Mesenchymal stem cell (in vitro differentiated cells and primary cell): ENCODE data around the gene MEX3D.
"Not testable (repeated sequence)": the region's sequence is repeated elsewhere in the genome, so short reads cannot be mapped to it uniquely, and the experiment has no call there.

Experiments
- DNase-seq: peaks from one replicate; pipeline ENCODE4 v3.0.0-alpha.2; 2013
- H2AFZ ChIP-seq: one replicate; pipeline ENCODE4 v1.6.1; 2013; ENCODE audit warnings: low read depth, mild to moderate bottlenecking, control low read depth, inconsistent platforms, low read length, moderate library complexity
- H2AK5ac ChIP-seq: 2 replicates; pipeline ENCODE4 v1.6.1; 2013; ENCODE audit warnings: low read length, moderate library complexity, mild to moderate bottlenecking, inconsistent platforms; ENCODE audit not compliant: severe bottlenecking
- H2BK120ac ChIP-seq: one replicate; pipeline ENCODE4 v1.6.1; 2013; ENCODE audit warnings: low read depth, mild to moderate bottlenecking, inconsistent platforms, low read length, moderate library complexity
- H2BK12ac ChIP-seq, 2 experiments: one replicate each; pipeline ENCODE4 v1.6.1; 2013; ENCODE audit warnings: inconsistent platforms in 2 of 2, low read length in 2 of 2, mild to moderate bottlenecking in 2 of 2, moderate library complexity in 2 of 2, control low read depth in 1 of 2
- H2BK15ac ChIP-seq: one replicate; pipeline ENCODE4 v1.6.1; 2013; ENCODE audit warnings: mild to moderate bottlenecking, low read depth, inconsistent platforms; ENCODE audit not compliant: poor library complexity, severe bottlenecking
- H2BK5ac ChIP-seq: 2 replicates; pipeline ENCODE4 v1.6.1; 2013; ENCODE audit warnings: low read depth, mild to moderate bottlenecking, low read length, control low read depth, inconsistent platforms; ENCODE audit not compliant: poor library complexity, severe bottlenecking
- H3K14ac ChIP-seq, 2 experiments: one replicate each; pipeline ENCODE4 v1.6.1; 2013; ENCODE audit warnings: inconsistent platforms in 2 of 2, low read length in 2 of 2, control low read depth in 1 of 2, mild to moderate bottlenecking in 1 of 2, moderate library complexity in 1 of 2
- H3K18ac ChIP-seq, 2 experiments: one replicate each; pipeline ENCODE4 v1.6.1; 2013; ENCODE audit warnings: inconsistent platforms in 2 of 2, low read length in 2 of 2, control low read depth in 1 of 2, low read depth in 1 of 2, mild to moderate bottlenecking in 1 of 2
- H3K23ac ChIP-seq, 2 experiments: one replicate each; pipeline ENCODE4 v1.6.1; 2013; ENCODE audit warnings: inconsistent platforms in 2 of 2, low read length in 2 of 2, mild to moderate bottlenecking in 2 of 2, moderate library complexity in 2 of 2, control low read depth in 1 of 2
- H3K27ac ChIP-seq: 2 replicates; pipeline ENCODE4 v1.5.1; 2013; ENCODE audit warnings: mild to moderate bottlenecking, moderate library complexity, low read length, control low read depth, inconsistent platforms; ENCODE audit not compliant: poor library complexity, severe bottlenecking
- H3K27me3 ChIP-seq, 2 experiments: 2 replicates each; pipeline versions ENCODE4 v1.6.1 to v1.7.0; 2013; ENCODE audit warnings: low read length in 2 of 2, mild to moderate bottlenecking in 2 of 2, moderate library complexity in 2 of 2, control low read depth in 1 of 2, inconsistent platforms in 1 of 2; ENCODE audit not compliant: control insufficient read depth in 1 of 2, insufficient read depth in 1 of 2
- H3K36me3 ChIP-seq, 2 experiments: 2 replicates each; pipeline versions ENCODE4 v1.6.1 to v1.7.0; 2013; ENCODE audit warnings: low read length in 2 of 2, control low read depth in 1 of 2, inconsistent platforms in 1 of 2, low read depth in 1 of 2, mild to moderate bottlenecking in 1 of 2; ENCODE audit not compliant: insufficient read depth in 2 of 2, control insufficient read depth in 1 of 2
- H3K4ac ChIP-seq, 2 experiments: one replicate each; pipeline ENCODE4 v1.6.1; 2013; ENCODE audit warnings: inconsistent platforms in 2 of 2, low read length in 2 of 2, mild to moderate bottlenecking in 2 of 2, moderate library complexity in 2 of 2, control low read depth in 1 of 2, low read depth in 1 of 2
- H3K4me1 ChIP-seq: 2 replicates; pipeline ENCODE4 v1.6.1; 2013; ENCODE audit warnings: low read depth, low read length, control low read depth; ENCODE audit not compliant: control insufficient read depth, insufficient read depth
- H3K4me2 ChIP-seq: 2 replicates; pipeline ENCODE4 v1.6.1; 2013; ENCODE audit warnings: low read length, mild to moderate bottlenecking, inconsistent platforms; ENCODE audit not compliant: poor library complexity, severe bottlenecking
- H3K4me3 ChIP-seq, 2 experiments: 2 replicates each; pipeline versions ENCODE4 v1.5.1 to v1.7.0; 2013; ENCODE audit warnings: low read length in 2 of 2, mild to moderate bottlenecking in 2 of 2, control low read depth in 1 of 2, low read depth in 1 of 2; ENCODE audit not compliant: insufficient read depth in 1 of 2
- H3K79me1 ChIP-seq: replicated peaks from 2 replicates; pipeline ENCODE4 v1.6.1; 2013; ENCODE audit warnings: mild to moderate bottlenecking, control low read depth, low read length, inconsistent platforms; ENCODE audit not compliant: poor library complexity, severe bottlenecking
- H3K9ac ChIP-seq: 2 replicates; pipeline ENCODE4 v1.7.0; 2013; ENCODE audit warnings: mild to moderate bottlenecking, low read length, moderate library complexity
- H3K9me3 ChIP-seq: 2 replicates; pipeline ENCODE4 v1.7.0; 2013; ENCODE audit warnings: mild to moderate bottlenecking, low read length; ENCODE audit not compliant: control insufficient read depth
- H4K8ac ChIP-seq: one replicate; pipeline ENCODE4 v1.6.1; 2013; ENCODE audit warnings: inconsistent platforms, mild to moderate bottlenecking, low read length, moderate library complexity
- H4K91ac ChIP-seq: one replicate; pipeline ENCODE4 v1.6.1; 2013; ENCODE audit warnings: mild to moderate bottlenecking, low read length, inconsistent platforms
- WGBS: methylation state at CpG from one replicate; pipeline ENCODE4 v1.1.7; 2013; ENCODE audit warnings: mixed read lengths; 5-methylcytosine and 5-hydroxymethylcytosine counted together

The MEX3D gene

GRCh38 chr19:1539749-1540148 is 28.4 kb downstream of the MEX3D start:
- H3K27me3 ChIP-seq = peaks cover 9 to 43% of the 10 kb centered on the region in 2 experiments
- H3K79me1 ChIP-seq, H3K23ac ChIP-seq, DNase-seq, H3K14ac ChIP-seq, H3K9ac ChIP-seq, H3K18ac ChIP-seq, H2AK5ac ChIP-seq, H4K8ac ChIP-seq, H2BK12ac ChIP-seq, H3K4me2 ChIP-seq, H3K36me3 ChIP-seq, H3K9me3 ChIP-seq, H3K4me3 ChIP-seq, H2BK120ac ChIP-seq, H2AFZ ChIP-seq, H3K27ac ChIP-seq, H4K91ac ChIP-seq, H3K4me1 ChIP-seq, H3K4ac ChIP-seq, H2BK15ac ChIP-seq, H2BK5ac ChIP-seq: not testable (repeated sequence)
- WGBS = 91% methylated on average over 9 of the region's 11 CpGs

GRCh38 chr19:1538978-1539377 is 29.1 kb downstream of the MEX3D start:
- Histone ChIP-seq H4K91ac (no peak overlapping the region), H3K27ac (no peak overlapping the region), H3K14ac (no peak overlapping the region), H3K4ac (no peak overlapping the region), H3K36me3 (peaks cover 0 to 5% of the 10 kb centered on the region in 2 experiments), H3K79me1 (no peaks in the 10 kb centered on the region), H3K23ac (no peak overlapping the region), H2BK12ac (no peak overlapping the region), H3K4me3 (peak overlapping the region in 1 of 2 experiments; percentile 37), H2BK15ac (no peak overlapping the region), H3K4me1 (peaks cover 3% of the 10 kb centered on the region), H2BK5ac (no peak overlapping the region), H2AK5ac (no peak overlapping the region), H3K18ac (no peak overlapping the region), H3K27me3 (peaks cover 9 to 38% of the 10 kb centered on the region in 2 experiments), H2AFZ (no peak overlapping the region), H2BK120ac (no peak overlapping the region), H3K9me3 (peaks cover 5% of the 10 kb centered on the region), H4K8ac (no peak overlapping the region), H3K9ac (peak overlapping the region; percentile 41), H3K4me2 (no peak overlapping the region)
- WGBS = 77% methylated on average over 15 of the region's 15 CpGs
- no peak for DNase-seq

GRCh38 chr19:1535699-1536098 is 32.4 kb downstream of the MEX3D start:
- not testable (repeated sequence) for H2BK12ac ChIP-seq, H2BK15ac ChIP-seq, H4K8ac ChIP-seq, H2AK5ac ChIP-seq, H3K4me2 ChIP-seq, H2BK120ac ChIP-seq, H2AFZ ChIP-seq, H3K9ac ChIP-seq, H3K9me3 ChIP-seq, H3K18ac ChIP-seq, H3K14ac ChIP-seq, H3K36me3 ChIP-seq, H3K4me1 ChIP-seq, H4K91ac ChIP-seq, H3K4me3 ChIP-seq, H3K27ac ChIP-seq, H3K23ac ChIP-seq, H3K4ac ChIP-seq, H3K79me1 ChIP-seq, H2BK5ac ChIP-seq, DNase-seq
- 92% methylated on average over 7 of the region's 7 CpGs for WGBS
- peaks cover 4 to 29% of the 10 kb centered on the region in 2 experiments for H3K27me3 ChIP-seq

- H3K27ac ChIP-seq = no peak overlapping the region
- no peak overlapping the region for H2AK5ac ChIP-seq
- no peak overlapping the region for H3K4me3 ChIP-seq
- peaks cover 5% of the 10 kb centered on the region for H3K9me3 ChIP-seq
- H3K36me3 ChIP-seq = peaks cover 0 to 5% of the 10 kb centered on the region in 2 experiments
- no peak overlapping the region for H3K23ac ChIP-seq
- H3K14ac ChIP-seq = no peak overlapping the region
- H2BK15ac ChIP-seq = no peak overlapping the region
- no peaks in the 10 kb centered on the region for H3K79me1 ChIP-seq
- no peak overlapping the region for H3K9ac ChIP-seq
- no peak overlapping the region for H2BK12ac ChIP-seq
- H2BK5ac ChIP-seq = no peak overlapping the region
- no peak overlapping the region for H3K4me2 ChIP-seq
- no peak overlapping the region for H2AFZ ChIP-seq
- no peak overlapping the region for H3K18ac ChIP-seq
- H3K4me1 ChIP-seq = peaks cover 3% of the 10 kb centered on the region
- H2BK120ac ChIP-seq = no peak overlapping the region
- no peak overlapping the region for H3K4ac ChIP-seq
- H3K27me3 ChIP-seq = peaks cover 4 to 26% of the 10 kb centered on the region in 2 experiments
- H4K91ac ChIP-seq = no peak overlapping the region
- no peak overlapping the region for H4K8ac ChIP-seq
- DNase-seq = no peak
- 90% methylated on average over 14 of the region's 14 CpGs for WGBS
Observed at GRCh38 chr19:1534972-1535371, 33.2 kb downstream of the MEX3D start.
